Endothelial cell of umbilical vein (primary cell): ENCODE results near the gene CDCA7L. TPM values are rescaled to one million over a fixed set of nuclear protein-coding genes. Genes with fewer than 3 reads are reported as not detected.

Experiments used
- BruUV-seq: library from RNA; stranded (reverse); fragments of 400-500 nt; replicated peaks from 2 replicates; lab custom pipeline; 2021; lab: Mats Ljungman, UMichigan
- CTCF ChIA-PET: fragments of 300-600, 350-600 bp; sonication (Branson Sonifier 250); formaldehyde crosslinking; loops from one replicate; lab custom pipeline; 2021; ENCODE audit warnings: antibody characterized with exemption, inconsistent platforms; lab: Charles Lee
- POLR2A ChIA-PET: fragments of 300-600, 350-600 bp; sonication (Branson Sonifier 250); formaldehyde crosslinking; loops from one replicate; lab custom pipeline; 2021; ENCODE audit warnings: antibody characterized with exemption, inconsistent platforms; lab: Charles Lee
- DNase-seq: peaks from one replicate; pipeline ENCODE4 v3.0.0-alpha.2; 2011; ENCODE audit warnings: low read depth, low spot score
- FAIRE-seq: peaks from 2 replicates; lab custom pipeline; 2011; peaks lifted over from hg19 to GRCh38; lab: Jason Lieb, UNC
- H2AFZ ChIP-seq: 2 replicates; pipeline ENCODE4 v1.6.0; 2012; ENCODE audit warnings: low read depth, low read length, control low read depth, inconsistent platforms
- H3K27ac ChIP-seq: 2 replicates; pipeline ENCODE4 v1.5.1; 2011; ENCODE audit warnings: low read depth, mild to moderate bottlenecking, control low read depth, low read length, moderate library complexity; ENCODE audit not compliant: insufficient read depth
- H3K27me3 ChIP-seq, 2 experiments: 2 replicates each; pipeline versions ENCODE4 v1.6.0 to v1.6.1; 2011; ENCODE audit warnings: low read length in 2 of 2, mixed read lengths in 1 of 2; ENCODE audit not compliant: control insufficient read depth in 2 of 2, insufficient read depth in 2 of 2
- H3K36me3 ChIP-seq, 2 experiments: 2 replicates in 1 of 2; 3 replicates in 1 of 2; pipeline ENCODE4 v1.5.1; 2011; ENCODE audit warnings: low read length in 2 of 2, mild to moderate bottlenecking in 1 of 2, moderate library complexity in 1 of 2; ENCODE audit not compliant: control insufficient read depth in 2 of 2, insufficient read depth in 2 of 2; ENCODE audit errors: extremely low read depth in 1 of 2
- H3K4me1 ChIP-seq: 3 replicates; pipeline ENCODE4 v1.5.1; 2011; ENCODE audit warnings: mild to moderate bottlenecking, low read length; ENCODE audit not compliant: control insufficient read depth, insufficient read depth; ENCODE audit errors: extremely low read depth
- H3K4me2 ChIP-seq: 2 replicates; pipeline ENCODE4 v1.6.1; 2011; ENCODE audit warnings: low read length, control low read depth, mixed read lengths; ENCODE audit not compliant: insufficient read depth
- H3K4me3 ChIP-seq, 3 experiments: fragments of 200-600 bp in 1 of 3; sonication (generic), shearing (Covaris generic) in 1 of 3; replicated peaks in 1 of 3; 2 replicates each; pipeline ENCODE4 v1.5.1; 2011 to 2016; ENCODE audit warnings: control low read depth in 3 of 3, low read length in 3 of 3, mild to moderate bottlenecking in 2 of 3, inconsistent platforms in 1 of 3, low read depth in 1 of 3, moderate library complexity in 1 of 3; ENCODE audit not compliant: insufficient read depth in 1 of 3
- H3K79me2 ChIP-seq: 2 replicates; pipeline ENCODE4 v1.6.0; 2012; ENCODE audit warnings: low read length, inconsistent platforms; ENCODE audit not compliant: control insufficient read depth, insufficient read depth
- H3K9ac ChIP-seq: replicated peaks from 2 replicates; pipeline ENCODE3; 2011; ENCODE audit warnings: low read length, control low read depth; ENCODE audit not compliant: insufficient read depth; ENCODE audit errors: extremely low read depth
- H3K9me1 ChIP-seq: replicated peaks from 3 replicates; pipeline ENCODE4 v1.6.0; 2011; ENCODE audit warnings: mild to moderate bottlenecking, low read length; ENCODE audit not compliant: control insufficient read depth, insufficient read depth; ENCODE audit errors: extremely low read depth
- H3K9me3 ChIP-seq: replicated peaks from 2 replicates; pipeline ENCODE4 v1.5.1; 2012; ENCODE audit warnings: low read length, inconsistent platforms; ENCODE audit not compliant: control insufficient read depth, insufficient read depth
- H4K20me1 ChIP-seq: replicated peaks from 2 replicates; pipeline ENCODE3; 2011; ENCODE audit warnings: mild to moderate bottlenecking, low read length; ENCODE audit not compliant: control insufficient read depth, insufficient read depth; ENCODE audit errors: extremely low read depth
- CTCF ChIP-seq, 2 donors: IDR thresholded peaks; 1 replicate in 1 of 2; 2 replicates in 1 of 2; pipeline ENCODE4 v1.5.1; 2011; ENCODE audit warnings: low read length in 2 of 2, mild to moderate bottlenecking in 2 of 2, moderate library complexity in 2 of 2, control low read depth in 1 of 2, inconsistent platforms in 1 of 2, low read depth in 1 of 2; ENCODE audit not compliant: insufficient read depth in 1 of 2; ENCODE audit errors: extremely low read depth in 1 of 2
- EZH2 ChIP-seq: IDR thresholded peaks from 2 replicates; pipeline ENCODE4 v1.6.1; 2012; ENCODE audit warnings: borderline replicate concordance, low read depth, mild to moderate bottlenecking, moderate library complexity, low read length, inconsistent platforms; ENCODE audit not compliant: severe bottlenecking
- FOS ChIP-seq: IDR thresholded peaks from 2 replicates; pipeline ENCODE4 v1.6.1; 2011; ENCODE audit warnings: mild to moderate bottlenecking, low read length, moderate library complexity, borderline replicate concordance; ENCODE audit not compliant: insufficient read depth
- GATA2 ChIP-seq: IDR thresholded peaks from 2 replicates; pipeline ENCODE4 v1.7.0; 2011; ENCODE audit warnings: low read depth, mild to moderate bottlenecking, moderate library complexity, mixed read lengths, low read length; ENCODE audit not compliant: insufficient read length, insufficient read depth
- JUN ChIP-seq: IDR thresholded peaks from 2 replicates; pipeline ENCODE4 v1.6.1; 2011; ENCODE audit warnings: borderline replicate concordance, low read depth; ENCODE audit not compliant: insufficient read length, insufficient read depth
- MAX ChIP-seq: IDR thresholded peaks from 2 replicates; pipeline ENCODE4 v1.6.1; 2011; ENCODE audit not compliant: insufficient read depth, insufficient read length
- MYC ChIP-seq: IDR thresholded peaks from one replicate; pipeline ENCODE4 v1.6.1; 2011; ENCODE audit warnings: mild to moderate bottlenecking, low read depth, low read length
- POLR2A ChIP-seq: IDR thresholded peaks from 2 replicates; pipeline ENCODE4 v1.6.1; 2012; ENCODE audit warnings: low read depth, mild to moderate bottlenecking, control low read depth, low read length
- POLR2AphosphoS5 ChIP-seq: IDR thresholded peaks from 2 replicates; pipeline ENCODE4 v1.6.1; 2012; ENCODE audit warnings: low read depth, mild to moderate bottlenecking, control low read depth, low read length, moderate library complexity; ENCODE audit not compliant: insufficient read depth
- dilution Hi-C: fragments of 300-500 bp; cut with MboI; formaldehyde crosslinking; loops from one replicate; pipeline ENCODE4 v1.15.0; 2019; ENCODE audit warnings: low sequenced_read_pairs; ENCODE audit not compliant: extremely low pct_ligation_motif_present
- intact Hi-C: fragments of 100-400 bp; cut with micrococcal nuclease; formaldehyde crosslinking; loops from one replicate; pipeline ENCODE4 v1.10.0; 2022
- polyA plus RNA-seq, 4 experiments: library from polyadenylated mRNA; depleted of rRNA in 3 of 4; stranded (reverse) in 3 of 4; unstranded in 1 of 4; fragments of >200 nt; gene quantifications; 2 replicates each; pipeline versions ENCODE4 v1.2.1 to v1.2.3, GENCODE V29; 2011 to 2012; ENCODE audit warnings: missing spikeins in 1 of 4
- total RNA-seq: library from RNA; stranded (reverse); gene quantifications from 2 replicates; pipeline ENCODE4 v1.2.3, GENCODE V29; 2021

The CDCA7L gene
- total and polyA plus RNA-seq, 2 donors (not counting 3 experiments of a cell fraction or from before 2014, with no cell fraction given) = 68.4 to 91.6 TPM

- Histone ChIP-seq H3K27me3 (no peaks in the 10 kb centered on the region), H3K27ac (peak overlapping the region; percentile 41), H3K79me2 (no peaks in the 10 kb centered on the region), H3K4me3 (no peak overlapping the region), H4K20me1 (no peaks in the 10 kb centered on the region), H3K9ac (no peak overlapping the region), H3K4me2 (peak overlapping the region; percentile 58), H2AFZ (no peak overlapping the region), H3K36me3 (no peaks in the 10 kb centered on the region), H3K4me1 (peaks cover 10% of the 10 kb centered on the region), H3K9me3 (no peaks in the 10 kb centered on the region), H3K9me1 (no peaks in the 10 kb centered on the region)
- BruUV-seq = no TSS peak
- intact Hi-C loops (loop anchor here (2.0 kb wide), 1 partner anchor 14 kb away; no protein-coding TSS in a partner anchor), dilution Hi-C loops (no loop called here)
- CTCF ChIA-PET = interaction anchor here (1.1 to 1.5 kb wide), 2 partner anchors 37 to 122 kb away, joined by 3 to 4 read pairs; no protein-coding TSS in a partner anchor
- peak; percentile 80 for DNase-seq
- peak; percentile 57 for FAIRE-seq
- POLR2A ChIA-PET = no interaction called here
- TF ChIP-seq FOS (peak; percentile 70), JUN (peak; percentile 68), POLR2AphosphoS5 (no peak)
These were observed 15.2 kb upstream of the CDCA7L start for GRCh38 chr7:21960922-21961321.

- dilution Hi-C loops (no loop called here), intact Hi-C loops (no loop called here)
- TF ChIP-seq POLR2AphosphoS5 (no peak), FOS (no peak), EZH2 (no peak), GATA2 (no peak), MAX (no peak), JUN (no peak), POLR2A (no peak), MYC (no peak), CTCF (IDR thresholded peaks at IDR 0.05; ENCODE audit: extremely low read depth in 1 of 2, insufficient read depth in 1 of 2, low read depth in 1 of 2, low read length in 2 of 2) (no peak)
- H3K9me3 ChIP-seq = no peaks in the 10 kb centered on the region
- no peaks in the 10 kb centered on the region for H3K9me1 ChIP-seq
- H3K4me2 ChIP-seq = no peak overlapping the region
- H3K9ac ChIP-seq = no peak overlapping the region
- BruUV-seq = no TSS peak
- CTCF ChIA-PET = interaction anchor here (1.5 kb wide), 1 partner anchor 36 kb away, joined by 4 read pairs; no protein-coding TSS in a partner anchor
- no peaks in the 10 kb centered on the region for H4K20me1 ChIP-seq
- H2AFZ ChIP-seq = no peak overlapping the region
- H3K27ac ChIP-seq = no peak overlapping the region
- no peaks in the 10 kb centered on the region for H3K27me3 ChIP-seq
- no peak overlapping the region for H3K4me3 ChIP-seq
- H3K79me2 ChIP-seq = no peaks in the 10 kb centered on the region
- H3K4me1 ChIP-seq = peaks cover 10% of the 10 kb centered on the region
- H3K36me3 ChIP-seq = no peaks in the 10 kb centered on the region
- DNase-seq (no peak), FAIRE-seq (no peak)
- POLR2A ChIA-PET = no interaction called here
These were observed 13.7 kb upstream of the CDCA7L start for GRCh38 chr7:21959387-21959776.
